Measurements from ENCODE around the gene FAM167B. TPM values are rescaled to one million over a fixed set of nuclear protein-coding genes. Genes with fewer than 3 reads are reported as not detected.
A peak's percentile ranks its signal among the peaks of the same experiment; 100 is the strongest.
"Not testable (repeated sequence)": the region's sequence is repeated elsewhere in the genome, so short reads cannot be mapped to it uniquely, and the experiment has no call there.

The FAM167B gene
- total and polyA plus RNA-seq, 7 experiments from 2014 or later = 0.48 to 2.0 (median 1.4) TPM; not detected in 2

GRCh38 chr1:32298211-32298610 is 51.2 kb downstream of the FAM167B start:
- H3K9me3 Mint-ChIP-seq; intact Hi-C loops (cut with micrococcal nuclease); ATAC-seq; H3K27ac ChIP-seq (ENCODE audit: low read depth, low read length); DNase-seq; H3K27me3 ChIP-seq (ENCODE audit: control insufficient read depth in 2 of 2, insufficient read depth in 2 of 2, low read length in 2 of 2); H3K9me3 ChIP-seq (ENCODE audit: control insufficient read depth in 2 of 3, low read length in 3 of 3); H3K27me3 Mint-ChIP-seq; H3K4me3 ChIP-seq (ENCODE audit: low read length): not testable (repeated sequence)
- Mint-ChIP-seq H3K4me3 (peak overlapping the region in 2 of 10 donors; percentile 27 to 35), H3K27ac (peak overlapping the region in 5 of 9 donors; percentile 15 to 73 (median 45)), H3K4me1 (peaks cover 43 to 82% (median 56%) of the 10 kb centered on the region in 7 donors), H3K36me3 (peaks cover 4 to 30% (median 18%) of the 10 kb centered on the region in 5 donors)
- Histone ChIP-seq H3K4me1 (ENCODE audit: control insufficient read depth in 2 of 2, insufficient read depth in 2 of 2, low read length in 2 of 2) (peaks cover 21 to 35% of the 10 kb centered on the region in 2 donors), H3K36me3 (ENCODE audit: control insufficient read depth in 2 of 3, insufficient read depth in 3 of 3, low read length in 3 of 3) (peaks cover 0 to 14% (median 9%) of the 10 kb centered on the region in 3 experiments)
- ChIA-PET POLR2A (interaction anchor here (0.9 kb wide), 1 partner anchor 17 kb away, joined by 4 read pairs; no protein-coding TSS in a partner anchor), CTCF (interaction anchor here (0.9 kb wide), 1 partner anchor 38 kb away, joined by 3 read pairs; no protein-coding TSS in a partner anchor)

Other genes with a start within 250 kb of the FAM167B start
- gene KHDRBS1, start 233.4 kb upstream of the FAM167B start, total RNA-seq = 100 to 1,000 TPM in 3 of 5 experiments, 10 to 100 TPM in 2; 89.2 to 162 (median 125) TPM
- gene KHDRBS1, start 233.4 kb upstream of the FAM167B start, polyA plus RNA-seq = 100 to 1,000 TPM; 108 to 116 TPM
- gene TMEM39B, start 174.3 kb upstream of the FAM167B start, total RNA-seq = 10 to 100 TPM; 11.4 to 35.9 (median 26.4) TPM
- 1 to 10 TPM; 2.7 to 4.9 TPM for gene TMEM39B, start 174.3 kb upstream of the FAM167B start, polyA plus RNA-seq
- 10 to 100 TPM; 47.4 to 63.7 (median 51.6) TPM for gene KPNA6, start 139.2 kb upstream of the FAM167B start, total RNA-seq
- 10 to 100 TPM; 19.5 to 26.8 TPM for gene KPNA6, start 139.2 kb upstream of the FAM167B start, polyA plus RNA-seq
- gene TXLNA, start 67.5 kb upstream of the FAM167B start, total RNA-seq = 10 to 100 TPM; 16.7 to 83.3 (median 36.3) TPM
- 10 to 100 TPM; 20.4 to 31.4 TPM for gene TXLNA, start 67.5 kb upstream of the FAM167B start, polyA plus RNA-seq
- gene CCDC28B, start 46.6 kb upstream of the FAM167B start, total RNA-seq = 10 to 100 TPM in 1 of 5 experiments, 1 to 10 TPM in 4; 6.2 to 39.0 (median 8.7) TPM
- gene CCDC28B, start 46.6 kb upstream of the FAM167B start, polyA plus RNA-seq = 10 to 100 TPM; 11.7 to 16.1 TPM
- 1 to 10 TPM; 2.3 to 4.6 (median 2.5) TPM for gene IQCC, start 41.6 kb upstream of the FAM167B start, total RNA-seq
- 1 to 10 TPM; 1.8 to 3.0 TPM for gene IQCC, start 41.6 kb upstream of the FAM167B start, polyA plus RNA-seq
- gene DCDC2B, start 38.1 kb upstream of the FAM167B start, total RNA-seq = not detected
- gene DCDC2B, start 38.1 kb upstream of the FAM167B start, polyA plus RNA-seq = under 1 TPM in 1 of 2 donors, not detected in 1; 0.25 TPM
- 10 to 100 TPM; 15.9 to 29.6 (median 21.4) TPM for gene TMEM234, start 24.9 kb upstream of the FAM167B start, total RNA-seq
- 1 to 10 TPM; 5.9 to 6.1 TPM for gene TMEM234, start 24.9 kb upstream of the FAM167B start, polyA plus RNA-seq
- gene EIF3I, start 24.8 kb upstream of the FAM167B start, total RNA-seq = 100 to 1,000 TPM in 3 of 5 experiments, 10 to 100 TPM in 2; 82.6 to 182 (median 104) TPM
- 100 to 1,000 TPM; 185 to 189 TPM for gene EIF3I, start 24.8 kb upstream of the FAM167B start, polyA plus RNA-seq
- 100 to 1,000 TPM; 245 to 509 (median 469) TPM for gene LCK, start 4.0 kb downstream of the FAM167B start, total RNA-seq
- 1,000 to 10,000 TPM in 1 of 2 donors, 100 to 1,000 TPM in 1; 897 to 1,109 TPM for gene LCK, start 4.0 kb downstream of the FAM167B start, polyA plus RNA-seq
- 100 to 1,000 TPM in 4 of 5 experiments, 10 to 100 TPM in 1; 81.8 to 205 (median 174) TPM for gene HDAC1, start 44.9 kb downstream of the FAM167B start, total RNA-seq
- 100 to 1,000 TPM; 170 to 209 TPM for gene HDAC1, start 44.9 kb downstream of the FAM167B start, polyA plus RNA-seq
- gene MARCKSL1, start 89.0 kb downstream of the FAM167B start, total RNA-seq = 10 to 100 TPM; 22.2 to 70.2 (median 41.7) TPM
- gene MARCKSL1, start 89.0 kb downstream of the FAM167B start, polyA plus RNA-seq = 100 to 1,000 TPM; 175 to 222 TPM
- gene FAM229A, start 115.3 kb downstream of the FAM167B start, total RNA-seq = 10 to 100 TPM; 11.9 to 37.6 (median 27.7) TPM
- 1 to 10 TPM in 1 of 2 donors, under 1 TPM in 1; 0.32 to 2.5 TPM for gene FAM229A, start 115.3 kb downstream of the FAM167B start, polyA plus RNA-seq
- gene TSSK3, start 115.3 kb downstream of the FAM167B start, total RNA-seq = 1 to 10 TPM in 4 of 5 experiments, under 1 TPM in 1; 0.77 to 7.2 (median 2.7) TPM
- 1 to 10 TPM in 1 of 2 donors, under 1 TPM in 1; 0.50 to 3.2 TPM for gene TSSK3, start 115.3 kb downstream of the FAM167B start, polyA plus RNA-seq
- 100 to 1,000 TPM in 4 of 5 experiments, 10 to 100 TPM in 1; 51.7 to 186 (median 121) TPM for gene BSDC1, start 147.2 kb downstream of the FAM167B start, total RNA-seq
- gene BSDC1, start 147.2 kb downstream of the FAM167B start, polyA plus RNA-seq = 10 to 100 TPM; 37.6 to 54.9 TPM
- gene ZBTB8B, start 217.8 kb downstream of the FAM167B start, total RNA-seq = under 1 TPM in 1 of 5 experiments, not detected in 4; 0.02 TPM
- not detected for gene ZBTB8B, start 217.8 kb downstream of the FAM167B start, polyA plus RNA-seq

All from naive thymus-derived CD4-positive, alpha-beta T cell (primary cell).